ENCODE data around the gene PLAAT5. TPM values are rescaled to one million over a fixed set of nuclear protein-coding genes. Genes with fewer than 3 reads are reported as not detected.

The PLAAT5 gene
- total and polyA plus RNA-seq, 2 of the 4 experiments (the other 2 are of a cell fraction): not detected

- no peak overlapping the region for H2BK15ac ChIP-seq (ENCODE audit: low read depth, low read length)
- H3K18ac ChIP-seq (ENCODE audit: low read depth, low read length): no peak overlapping the region
- no peak overlapping the region for H3K9ac ChIP-seq (ENCODE audit: low read depth, low read length)
- no peaks in the 10 kb centered on the region for H3K27me3 ChIP-seq (ENCODE audit: control insufficient read depth, insufficient read depth, low read length)
- no peak overlapping the region for H2AK9ac ChIP-seq (replicated peaks; ENCODE audit: low read depth, low read length, poor library complexity)
- peaks cover 3% of the 10 kb centered on the region; the same call in 1 of the 2 replicates for H3K9me3 ChIP-seq (ENCODE audit: control insufficient read depth, insufficient read depth, low read length)
- whole genome bisulfite sequencing, 2 experiments (ENCODE audit: extremely low coverage in 2 of 2, insufficient read length in 1 of 2): 100% methylated on average over 1 of the region's 2 CpGs; no CpG with 5 or more reads in 1 of the 2 experiments
- ChIA-PET CTCF (no interaction called here), POLR2A (ENCODE audit: unreplicated experiment) (no interaction called here)
- TF ChIP-seq MAZ (IDR thresholded peaks at IDR 0.05; ENCODE audit: borderline replicate concordance, low read depth, low read length) (no peak), USF2 (IDR thresholded peaks at IDR 0.05; ENCODE audit: low read depth, low read length) (no peak), BHLHE40 (IDR thresholded peaks at IDR 0.05; ENCODE audit: low read depth, low read length) (no peak), CTCF (conservative IDR thresholded peaks at IDR 0.05; ENCODE audit: low read depth, low read length) (no peak), RCOR1 (IDR thresholded peaks at IDR 0.05; ENCODE audit: insufficient replicate concordance, low read length) (no peak), ELK1 (IDR thresholded peaks at IDR 0.05; ENCODE audit: borderline replicate concordance, low read depth, low read length) (no peak), RFX5 (IDR thresholded peaks at IDR 0.05; ENCODE audit: low read depth, low read length) (no peak), MXI1 (IDR thresholded peaks at IDR 0.05; ENCODE audit: borderline replicate concordance, low read depth, low read length) (no peak), CHD1 (IDR thresholded peaks at IDR 0.05; ENCODE audit: low read depth, low read length) (no peak), POLR2A (IDR thresholded peaks at IDR 0.05; ENCODE audit: low read depth, low read length) (no peak), FOS (IDR thresholded peaks at IDR 0.05; ENCODE audit: low read depth, low read length) (no peak), RAD21 (IDR thresholded peaks at IDR 0.05; ENCODE audit: low read length) (no peak), NFE2L2 (IDR thresholded peaks at IDR 0.05; ENCODE audit: low read depth, low read length) (no peak), SMC3 (IDR thresholded peaks at IDR 0.05; ENCODE audit: low read depth, low read length) (no peak)
- H2BK5ac ChIP-seq (ENCODE audit: low read depth, low read length, poor library complexity, severe bottlenecking): no peak overlapping the region
- intact Hi-C loops (cut with micrococcal nuclease) (no loop called here), in situ Hi-C loops (cut with MboI; ENCODE audit: low sequenced_read_pairs) (no loop called here), dilution Hi-C loops (cut with HindIII; ENCODE audit: low sequenced_read_pairs, unreplicated experiment) (no loop called here)
- no peaks in the 10 kb centered on the region for H3K79me1 ChIP-seq (ENCODE audit: low read depth in 1 of 2, low read length in 2 of 2)
- H2BK120ac ChIP-seq (ENCODE audit: low read depth, low read length): no peak overlapping the region
- no peak for DNase-seq
- H3K4me2 ChIP-seq (ENCODE audit: low read depth, low read length): no peak overlapping the region
- H3K9me1 ChIP-seq (ENCODE audit: insufficient read depth, low read length): no peaks in the 10 kb centered on the region; the same call in 1 of the 2 replicates
- peaks cover 6% of the 10 kb centered on the region; the same call in 1 of the 2 replicates for H3K4me1 ChIP-seq (ENCODE audit: control insufficient read depth, insufficient read depth, low read length)
- H3K4ac ChIP-seq (ENCODE audit: low read depth, low read length): no peak overlapping the region
- no peak overlapping the region for H4K5ac ChIP-seq (ENCODE audit: low read depth, low read length)
- H2AK5ac ChIP-seq (ENCODE audit: low read depth, low read length): no peak overlapping the region
- H2BK20ac ChIP-seq (ENCODE audit: low read depth, low read length): no peak overlapping the region
- H4K20me1 ChIP-seq (ENCODE audit: insufficient read depth, low read length): no peaks in the 10 kb centered on the region
- H4K91ac ChIP-seq (ENCODE audit: insufficient read depth, low read depth, low read length): no peak overlapping the region
- H3K4me3 ChIP-seq (ENCODE audit: insufficient read depth, low read depth, low read length): no peak overlapping the region
- no peak for ATAC-seq (ENCODE audit: low read depth)
- H2AFZ ChIP-seq (replicated peaks; ENCODE audit: low read length, poor library complexity): no peak overlapping the region
- no peak overlapping the region for H3K56ac ChIP-seq (ENCODE audit: extremely low read depth, insufficient read depth, low read length)
- no TSS peak for BruUV-seq (replicated peaks)
- H4K8ac ChIP-seq (ENCODE audit: low read depth in 2 of 2, low read length in 2 of 2): no peak overlapping the region
- no peak overlapping the region for H3K27ac ChIP-seq (ENCODE audit: insufficient read depth, low read length)
- no peaks in the 10 kb centered on the region for H3K36me3 ChIP-seq (ENCODE audit: control insufficient read depth, insufficient read depth, low read length)
- H3K23ac ChIP-seq (ENCODE audit: low read depth, low read length): no peak overlapping the region
- H3K14ac ChIP-seq (replicated peaks; ENCODE audit: low read depth, low read length): no peak overlapping the region
These were observed 30.9 kb upstream of the PLAAT5 start for GRCh38 chr11:63521896-63522295.
